ENCODE data around the gene CCDC171.

DNA sequence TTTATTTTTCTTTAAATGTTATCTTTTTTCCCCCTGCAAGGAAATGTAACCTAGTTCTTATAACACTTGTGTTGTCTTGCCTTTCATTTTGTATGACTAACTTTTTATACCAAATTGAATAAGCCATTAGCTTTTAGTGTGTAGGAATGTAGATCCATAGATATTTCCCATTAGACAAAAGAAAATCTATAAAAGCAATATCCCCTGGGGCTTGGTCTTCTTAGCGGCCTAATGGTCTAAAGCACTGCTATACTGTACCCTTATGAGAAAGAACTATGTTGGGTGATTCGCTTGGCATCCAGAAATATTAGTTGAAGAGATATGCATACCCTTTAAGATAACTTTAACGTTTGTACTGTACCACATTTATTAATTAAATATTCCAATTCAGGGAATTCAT, 289.2 kb downstream of the CCDC171 start:
- TF ChIP-seq, protein P1, sequence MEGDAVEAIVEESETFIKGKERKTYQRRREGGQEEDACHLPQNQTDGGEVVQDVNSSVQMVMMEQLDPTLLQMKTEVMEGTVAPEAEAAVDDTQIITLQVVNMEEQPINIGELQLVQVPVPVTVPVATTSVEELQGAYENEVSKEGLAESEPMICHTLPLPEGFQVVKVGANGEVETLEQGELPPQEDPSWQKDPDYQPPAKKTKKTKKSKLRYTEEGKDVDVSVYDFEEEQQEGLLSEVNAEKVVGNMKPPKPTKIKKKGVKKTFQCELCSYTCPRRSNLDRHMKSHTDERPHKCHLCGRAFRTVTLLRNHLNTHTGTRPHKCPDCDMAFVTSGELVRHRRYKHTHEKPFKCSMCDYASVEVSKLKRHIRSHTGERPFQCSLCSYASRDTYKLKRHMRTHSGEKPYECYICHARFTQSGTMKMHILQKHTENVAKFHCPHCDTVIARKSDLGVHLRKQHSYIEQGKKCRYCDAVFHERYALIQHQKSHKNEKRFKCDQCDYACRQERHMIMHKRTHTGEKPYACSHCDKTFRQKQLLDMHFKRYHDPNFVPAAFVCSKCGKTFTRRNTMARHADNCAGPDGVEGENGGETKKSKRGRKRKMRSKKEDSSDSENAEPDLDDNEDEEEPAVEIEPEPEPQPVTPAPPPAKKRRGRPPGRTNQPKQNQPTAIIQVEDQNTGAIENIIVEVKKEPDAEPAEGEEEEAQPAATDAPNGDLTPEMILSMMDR (IDR thresholded peaks at IDR 0.05), result no peak
- no peak for TF ChIP-seq POLR2A (IDR thresholded peaks at IDR 0.05)

Data from right lobe of liver (tissue), 4 donors.